ENCODE measurements around the gene KCNQ1. TPM values are rescaled to one million over a fixed set of nuclear protein-coding genes. Genes with fewer than 3 reads are reported as not detected.

KCNQ1 gene
- total and polyA plus RNA-seq, 9 of the 15 experiments (the other 6 are each of a cell fraction or from before 2014, with no cell fraction given): 0.44 TPM; not detected in 8

- Histone ChIP-seq H2AFZ (ENCODE audit: low read depth, low read length) (no peak overlapping the region), H3K4me3 (no peak overlapping the region), H4K20me1 (replicated peaks; ENCODE audit: control insufficient read depth, insufficient read depth, low read length) (no peaks in the 10 kb centered on the region), H3K9ac (ENCODE audit: insufficient read depth in 1 of 2, low read depth in 2 of 2, low read length in 2 of 2) (no peak overlapping the region), H3K79me2 (ENCODE audit: control insufficient read depth, insufficient read depth, low read length) (no peaks in the 10 kb centered on the region), H3K4me1 (replicated peaks in 1 of 2; ENCODE audit: control insufficient read depth in 2 of 2, insufficient read depth in 2 of 2, low read length in 2 of 2) (peaks cover 10 to 39% of the 10 kb centered on the region in 2 experiments; a peak in 4 of 5 replicates), H3K27me3 (ENCODE audit: control insufficient read depth in 2 of 2, insufficient read depth in 2 of 2, low read length in 2 of 2) (0 out of 5 replicates have a peak, but pooled peaks cover 0 to under 1% of the 10 kb centered on the region in 2 experiments), H3K36me3 (ENCODE audit: control insufficient read depth, insufficient read depth, low read length) (no peaks in the 10 kb centered on the region), H3K9me3 (replicated peaks; ENCODE audit: control insufficient read depth, insufficient read depth, low read depth, low read length) (peaks cover 7% of the 10 kb centered on the region), H3K4me2 (ENCODE audit: insufficient read depth, low read length) (no peak overlapping the region), H3K9me1 (ENCODE audit: control insufficient read depth, insufficient read depth, low read length) (no peaks in the 10 kb centered on the region), H3K27ac (ENCODE audit: extremely low read depth, low read depth, low read length) (no peak overlapping the region)
- POLR2A ChIA-PET: interaction anchor here (1.2 kb wide), 1 partner anchor 165 kb away, joined by 3 read pairs; the partner anchor contains the start of gene KCNQ1OT1
- BruUV-seq (replicated peaks): no TSS peak
- ATAC-seq: no peak
- FAIRE-seq: no peak
- in situ Hi-C loops (cut with MboI) (no loop called here), intact Hi-C loops (cut with micrococcal nuclease) (no loop called here)
- 53% methylated on average over 10 of the region's 10 CpGs for WGBS (ENCODE audit: insufficient coverage, low coverage, missing lambda C conversion rate)
- no peak for DNase-seq (ENCODE audit: extremely low read depth in 1 of 4, low spot score in 3 of 4)
- CTCF ChIA-PET (ENCODE audit: low intra/inter-chr PET ratio): no interaction called here
- TF ChIP-seq LCOR (CRISPR knock-in tag; IDR thresholded peaks at IDR 0.05) (no peak), CREB5 (CRISPR knock-in tag; IDR thresholded peaks at IDR 0.05) (no peak), HNRNPL (IDR thresholded peaks at IDR 0.05; ENCODE audit: low read depth, low read length) (no peak), ZBTB9 (CRISPR knock-in tag; IDR thresholded peaks at IDR 0.05) (no peak), ZNF121 (CRISPR knock-in tag; conservative IDR thresholded peaks at IDR 0.05) (no peak), ETS1 (conservative IDR thresholded peaks at IDR 0.05; ENCODE audit: control insufficient read depth, low read depth, low read length) (no peak), ZMIZ1 (IDR thresholded peaks at IDR 0.05; ENCODE audit: low read depth in 2 of 2, low read length in 2 of 2) (no peak), E2F6 (IDR thresholded peaks at IDR 0.05; ENCODE audit: borderline replicate concordance in 1 of 2, extremely low read depth in 1 of 2, insufficient read depth in 1 of 2, insufficient read length in 1 of 2, low read depth in 1 of 2, low read length in 1 of 2, poor library complexity in 1 of 2, severe bottlenecking in 1 of 2) (no peak), TCFL5 (CRISPR knock-in tag; conservative IDR thresholded peaks at IDR 0.05) (no peak), ELK3 (CRISPR knock-in tag; IDR thresholded peaks at IDR 0.05) (no peak)
Observed at GRCh38 chr11:2864901-2865300, 420.1 kb downstream of the KCNQ1 start.
